Measurements from ENCODE around the gene GALNT5.
A peak's percentile ranks its signal among the peaks of the same experiment; 100 is the strongest.

Gene GALNT5

GRCh38 chr2:157291018-157291417 is 33.5 kb downstream of the GALNT5 start:
- DNase-seq (ENCODE audit: low spot score) (peak; percentile 41), FAIRE-seq (no peak)

GRCh38 chr2:157292853-157293252 is 35.3 kb downstream of the GALNT5 start:
- DNase-seq (ENCODE audit: low spot score) (no peak), FAIRE-seq (no peak)

- DNase-seq (ENCODE audit: low spot score) (no peak), FAIRE-seq (no peak)
Measured at GRCh38 chr2:157296490-157296889, 39.0 kb downstream of the GALNT5 start.

GRCh38 chr2:157296958-157297357 is 39.5 kb downstream of the GALNT5 start:
- no peak for DNase-seq (ENCODE audit: low spot score)
- FAIRE-seq: no peak

- DNase-seq (ENCODE audit: low spot score): no peak
- FAIRE-seq: no peak
Measured at GRCh38 chr2:157301307-157301706, 43.8 kb downstream of the GALNT5 start.

GRCh38 chr2:157302492-157303099 is 45.1 kb downstream of the GALNT5 start:
- FAIRE-seq: peak; percentile 60

GRCh38 chr2:157303612-157304011 is 46.1 kb downstream of the GALNT5 start:
- no peak for FAIRE-seq
- DNase-seq (ENCODE audit: low spot score): no peak

More at GRCh38 chr2:157302492-157303099, 45.1 kb downstream of the GALNT5 start:
- peak; percentile 39 for DNase-seq (ENCODE audit: low spot score)

- FAIRE-seq (no peak), DNase-seq (ENCODE audit: low spot score) (no peak)
Measured at GRCh38 chr2:157304811-157305722, 47.6 kb downstream of the GALNT5 start.

GRCh38 chr2:157305723-157306110 is 48.2 kb downstream of the GALNT5 start:
- DNase-seq (ENCODE audit: low spot score): no peak
- no peak for FAIRE-seq

- FAIRE-seq (no peak), DNase-seq (ENCODE audit: low spot score) (no peak)
Measured at GRCh38 chr2:157307021-157307420, 49.5 kb downstream of the GALNT5 start.

- DNase-seq (ENCODE audit: low spot score) (no peak), FAIRE-seq (no peak)
Measured at GRCh38 chr2:157309878-157310277, 52.4 kb downstream of the GALNT5 start.

GRCh38 chr2:157311706-157312105 is 54.2 kb downstream of the GALNT5 start:
- FAIRE-seq (no peak), DNase-seq (ENCODE audit: low spot score) (no peak)

- FAIRE-seq (no peak), DNase-seq (ENCODE audit: low spot score) (no peak)
Measured at GRCh38 chr2:157312866-157313486, 55.5 kb downstream of the GALNT5 start.

GRCh38 chr2:157315901-157316300 is 58.4 kb downstream of the GALNT5 start:
- no peak for DNase-seq (ENCODE audit: low spot score)
- FAIRE-seq: no peak

- no peak for FAIRE-seq
- DNase-seq (ENCODE audit: low spot score): no peak
Measured at GRCh38 chr2:157318884-157319283, 61.4 kb downstream of the GALNT5 start.

- FAIRE-seq: no peak
- no peak for DNase-seq (ENCODE audit: low spot score)
Measured at GRCh38 chr2:157319795-157320194, 62.3 kb downstream of the GALNT5 start.

GRCh38 chr2:157320409-157320808 is 62.9 kb downstream of the GALNT5 start:
- DNase-seq (ENCODE audit: low spot score) (no peak), FAIRE-seq (no peak)

GRCh38 chr2:157321466-157321865 is 64.0 kb downstream of the GALNT5 start:
- FAIRE-seq (no peak), DNase-seq (ENCODE audit: low spot score) (no peak)

- no peak for FAIRE-seq
Measured at GRCh38 chr2:157322432-157322831, 64.9 kb downstream of the GALNT5 start.

GRCh38 chr2:157324331-157324843 is 66.9 kb downstream of the GALNT5 start:
- no peak for FAIRE-seq
- no peak for DNase-seq (ENCODE audit: low spot score)

More at GRCh38 chr2:157322432-157322831, 64.9 kb downstream of the GALNT5 start:
- no peak for DNase-seq (ENCODE audit: low spot score)

- FAIRE-seq: no peak
- DNase-seq (ENCODE audit: low spot score): no peak
Measured at GRCh38 chr2:157325786-157326185, 68.3 kb downstream of the GALNT5 start, which contains the start of gene ERMN. Gene ERMN, minus strand, starts transcription at chr2:157325824. Its CDS starts 182 bp downstream, at chr2:157325642.

GRCh38 chr2:157326698-157327097 is 69.2 kb downstream of the GALNT5 start:
- FAIRE-seq: no peak
- no peak for DNase-seq (ENCODE audit: low spot score)

All from RCC 7860 (cell line).